Measurements from ENCODE around the gene CDCP2.
"Not testable (repeated sequence)": the region's sequence is repeated elsewhere in the genome, so short reads cannot be mapped to it uniquely, and the experiment has no call there.

CDCP2 gene

DNA sequence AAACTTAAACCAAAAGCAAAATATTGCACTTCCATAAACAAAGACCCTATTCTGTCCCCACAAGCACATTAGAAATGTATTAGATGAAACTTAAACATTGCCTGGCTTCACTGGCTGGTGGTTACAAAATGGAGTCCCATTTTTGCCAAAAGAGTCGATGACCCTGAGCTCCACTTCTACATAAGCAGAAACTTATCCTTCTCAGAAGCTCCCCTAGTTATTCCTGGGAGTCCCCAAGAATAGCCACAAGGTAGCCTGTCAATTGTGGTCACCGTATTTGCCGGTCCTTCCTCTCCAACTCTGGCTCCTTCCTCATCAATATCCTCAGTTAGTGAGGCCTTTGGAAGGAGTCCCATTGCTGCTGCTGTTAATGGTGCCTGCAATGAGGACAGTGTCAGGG, 37.3 kb downstream of the CDCP2 start:
- DNase-seq (ENCODE audit: low read depth, low spot score): no peak

DNA sequence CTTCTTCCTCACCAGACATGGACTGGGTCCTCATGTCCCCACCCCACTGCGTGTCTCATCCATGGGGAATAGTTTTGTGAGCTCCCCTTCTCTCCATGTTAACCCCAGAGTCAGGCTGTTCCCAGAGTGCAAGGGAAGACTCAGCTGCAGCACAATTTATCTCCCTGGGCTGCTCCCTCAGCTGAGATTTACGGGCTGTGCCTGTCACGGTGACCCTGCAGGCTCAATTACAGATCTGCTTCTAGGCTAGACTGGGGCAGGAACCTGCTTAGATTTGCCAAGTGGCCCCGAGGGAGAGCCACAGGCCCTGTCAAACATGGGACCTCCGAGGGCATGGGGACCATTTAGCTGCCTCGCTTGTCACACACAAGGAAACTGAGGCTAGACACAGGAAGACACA, 37.8 kb downstream of the CDCP2 start:
- no peak for DNase-seq (ENCODE audit: low read depth, low spot score)

- DNase-seq (ENCODE audit: low read depth, low spot score): no peak
Measured at GRCh38 chr1:54114001-54114400, 38.8 kb downstream of the CDCP2 start.

DNA sequence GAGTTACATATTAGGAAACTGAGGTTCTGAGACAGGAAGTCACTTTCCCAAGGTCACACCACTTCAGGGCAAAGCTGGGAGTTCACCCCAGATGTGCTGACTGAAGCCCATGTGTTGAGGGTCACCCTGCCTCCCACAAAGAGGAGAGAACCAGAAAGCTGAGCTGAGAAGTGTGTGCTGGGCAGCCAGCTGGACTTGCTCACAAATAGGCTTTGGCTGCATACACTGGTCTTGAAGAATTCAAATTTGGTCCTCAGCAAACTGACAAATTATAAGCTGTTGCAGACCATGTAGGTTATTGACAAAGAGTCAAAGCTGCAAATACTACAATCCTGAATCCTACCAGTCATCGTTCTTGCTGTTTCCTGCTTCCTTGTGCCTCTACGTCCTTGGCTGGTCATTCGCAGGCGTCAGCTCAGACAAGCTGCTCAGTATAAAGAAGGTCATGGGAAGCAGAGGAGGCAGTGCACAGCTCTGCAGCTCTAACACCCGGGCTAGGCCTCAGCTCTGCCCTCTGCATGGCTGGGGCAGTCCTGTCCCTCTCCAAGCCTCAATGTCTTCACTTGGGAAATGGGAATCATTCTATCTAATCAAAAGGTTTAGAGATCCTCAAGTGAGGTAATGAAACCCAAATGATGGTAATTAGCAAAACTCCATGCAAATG, 40.0 kb downstream of the CDCP2 start:
- DNase-seq (ENCODE audit: low read depth, low spot score): no peak

- no peak for DNase-seq (ENCODE audit: low read depth, low spot score)
Measured at GRCh38 chr1:54112027-54112426, 40.8 kb downstream of the CDCP2 start.

- no peak for DNase-seq (ENCODE audit: low read depth, low spot score)
Measured at GRCh38 chr1:54111624-54112023, 41.2 kb downstream of the CDCP2 start.

- DNase-seq (ENCODE audit: low read depth, low spot score): no peak
Measured at GRCh38 chr1:54110996-54111395, 41.8 kb downstream of the CDCP2 start.

- DNase-seq (ENCODE audit: low read depth, low spot score): no peak
Measured at GRCh38 chr1:54109129-54110090, 43.4 kb downstream of the CDCP2 start.

- DNase-seq (ENCODE audit: low read depth, low spot score): no peak
Measured at GRCh38 chr1:54108156-54108555, 44.6 kb downstream of the CDCP2 start.

- no peak for DNase-seq (ENCODE audit: low read depth, low spot score)
Measured at GRCh38 chr1:54107131-54107530, 45.7 kb downstream of the CDCP2 start.

DNA sequence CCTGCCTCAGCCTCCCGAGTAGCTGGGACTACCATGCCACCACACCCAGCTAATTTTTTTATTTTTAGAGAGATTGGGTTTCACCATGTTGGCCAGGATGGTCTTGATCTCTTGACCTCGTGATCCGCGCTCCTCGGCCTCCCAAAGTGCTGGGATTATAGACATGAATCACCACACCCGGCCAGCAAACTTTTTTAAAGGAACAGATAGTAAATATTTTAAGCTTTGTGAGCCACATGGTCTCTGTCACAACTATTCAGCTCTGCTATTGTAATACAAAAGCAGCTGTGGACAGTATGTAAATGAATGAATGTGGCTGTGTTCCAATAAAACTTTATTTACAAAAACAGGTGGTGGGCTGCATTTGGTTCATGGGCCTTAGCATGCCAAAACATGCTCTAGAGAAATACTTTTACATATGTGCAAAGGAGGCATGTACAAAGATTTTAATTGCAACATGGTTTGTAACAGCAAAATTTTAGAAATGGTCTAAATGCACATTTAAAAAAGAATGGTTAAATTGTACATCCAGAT, 47.0 kb downstream of the CDCP2 start:
- no peak for DNase-seq (ENCODE audit: low read depth, low spot score)

- no peak for DNase-seq (ENCODE audit: low read depth, low spot score)
Measured at GRCh38 chr1:54105080-54105479, 47.7 kb downstream of the CDCP2 start.

DNA sequence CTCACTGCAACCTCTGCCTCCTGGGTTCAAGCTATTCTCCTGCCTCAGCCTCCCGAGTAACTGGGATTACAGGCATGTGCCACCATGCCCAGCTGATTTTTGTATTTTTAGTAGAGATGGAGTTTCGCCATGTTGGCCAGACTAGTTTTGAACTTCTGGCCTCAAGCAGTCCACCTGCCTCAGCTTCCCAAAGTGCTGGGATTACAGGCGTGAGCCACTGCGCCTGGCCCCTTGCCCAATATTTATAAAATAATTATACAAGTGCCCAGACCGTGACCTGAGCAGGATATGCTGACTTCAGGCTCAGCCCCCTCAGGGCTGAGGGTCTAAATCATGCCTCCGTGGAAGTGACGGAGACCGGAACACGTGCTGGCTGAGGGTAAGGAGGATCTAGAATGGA, 48.2 kb downstream of the CDCP2 start:
- not testable (repeated sequence) for DNase-seq (ENCODE audit: low read depth, low spot score)

DNA sequence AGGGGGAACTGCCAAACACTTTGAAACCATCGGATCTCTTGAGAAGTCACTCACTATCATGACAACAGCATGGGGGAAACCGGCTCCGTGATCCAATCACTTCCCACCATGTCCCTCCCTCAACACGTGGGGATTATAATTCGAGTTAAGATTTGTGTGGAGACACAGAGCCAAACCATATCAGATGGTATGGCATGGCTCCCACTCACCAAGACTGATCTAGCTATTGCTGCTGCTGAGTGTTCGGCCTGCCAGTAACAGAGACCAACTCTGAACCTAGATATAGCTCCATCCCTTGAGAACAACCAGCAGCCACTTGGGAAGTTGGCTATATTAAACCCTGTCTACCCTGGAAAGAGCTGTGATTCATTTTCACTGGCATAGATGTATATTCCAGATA, 49.4 kb downstream of the CDCP2 start:
- no peak for DNase-seq (ENCODE audit: low read depth, low spot score)

DNA sequence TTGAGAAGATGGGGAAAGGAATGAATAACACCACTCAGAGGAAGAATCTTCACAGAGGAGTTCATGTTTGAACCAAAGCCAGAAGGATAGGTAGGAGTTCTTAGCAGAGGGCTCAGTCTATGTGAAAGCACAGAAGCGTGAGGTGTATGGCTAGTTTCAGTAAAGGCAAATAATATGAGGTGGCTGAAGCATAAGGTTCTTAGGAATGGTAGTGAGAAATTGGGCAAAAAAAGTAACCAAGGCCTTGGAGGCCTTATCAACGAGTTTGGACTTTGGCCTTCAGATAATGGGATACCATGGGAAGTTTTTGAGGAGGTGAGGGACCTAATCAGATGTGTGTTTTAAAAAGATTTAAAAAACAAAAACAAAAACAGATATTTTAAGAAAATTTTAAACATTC, 52.3 kb downstream of the CDCP2 start:
- DNase-seq (ENCODE audit: low read depth, low spot score): no peak

GRCh38 chr1:54099061-54099610, 53.7 kb downstream of the CDCP2 start:
- no peak for DNase-seq (ENCODE audit: low read depth, low spot score)

- DNase-seq (ENCODE audit: low read depth, low spot score): no peak
Measured at GRCh38 chr1:54096877-54097240, 55.9 kb downstream of the CDCP2 start.

GRCh38 chr1:54096227-54096876, 56.4 kb downstream of the CDCP2 start:
- no peak for DNase-seq (ENCODE audit: low read depth, low spot score)

DNA sequence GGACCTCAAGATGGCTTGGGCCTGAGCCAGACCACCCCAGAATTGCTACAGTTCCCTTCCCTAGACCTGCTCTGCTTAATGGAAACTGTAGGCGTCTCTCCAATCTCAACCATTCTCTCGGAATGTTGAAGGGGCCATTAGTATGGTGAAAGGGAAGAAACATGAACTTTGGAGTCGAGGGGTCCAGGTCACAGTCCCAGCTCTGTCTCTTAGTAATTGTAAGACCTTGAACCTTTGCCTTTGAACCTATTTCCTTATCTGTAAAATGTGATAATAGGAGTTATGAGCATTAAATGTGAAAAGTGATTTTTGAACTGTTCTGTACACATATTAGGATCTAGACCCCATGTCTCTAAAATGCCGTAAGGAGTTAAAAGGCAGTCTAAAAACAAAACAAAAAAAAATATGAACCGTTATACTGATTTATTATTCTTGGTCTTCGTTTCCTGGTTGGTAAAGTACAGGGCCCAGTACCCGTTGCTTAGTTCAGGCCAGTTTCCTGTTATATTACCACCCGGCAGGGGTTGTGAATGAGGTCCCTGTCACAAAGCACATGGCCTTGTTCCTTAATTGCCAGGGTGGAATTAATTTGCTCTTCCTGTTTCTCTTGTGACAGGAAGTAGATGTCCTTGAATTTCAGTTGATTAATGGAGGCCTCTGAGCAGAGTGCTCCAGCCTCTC, 57.1 kb downstream of the CDCP2 start:
- no peak for DNase-seq (ENCODE audit: low read depth, low spot score)

- DNase-seq (ENCODE audit: low read depth, low spot score): not testable (repeated sequence)
Measured at GRCh38 chr1:54094730-54095105, 58.1 kb downstream of the CDCP2 start.

GRCh38 chr1:54094001-54094729, 58.6 kb downstream of the CDCP2 start:
- DNase-seq (ENCODE audit: low read depth, low spot score): no peak

Measured in iPS DF 19.7 (cell line).